Measurements from ENCODE around the gene ABAT. TPM values are rescaled to one million over a fixed set of nuclear protein-coding genes. Genes with fewer than 3 reads are reported as not detected.
"Not testable (repeated sequence)": the region's sequence is repeated elsewhere in the genome, so short reads cannot be mapped to it uniquely, and the experiment has no call there.

The ABAT gene
- total RNA-seq, 1 experiment from 2014 or later: 0.92 TPM

DNA sequence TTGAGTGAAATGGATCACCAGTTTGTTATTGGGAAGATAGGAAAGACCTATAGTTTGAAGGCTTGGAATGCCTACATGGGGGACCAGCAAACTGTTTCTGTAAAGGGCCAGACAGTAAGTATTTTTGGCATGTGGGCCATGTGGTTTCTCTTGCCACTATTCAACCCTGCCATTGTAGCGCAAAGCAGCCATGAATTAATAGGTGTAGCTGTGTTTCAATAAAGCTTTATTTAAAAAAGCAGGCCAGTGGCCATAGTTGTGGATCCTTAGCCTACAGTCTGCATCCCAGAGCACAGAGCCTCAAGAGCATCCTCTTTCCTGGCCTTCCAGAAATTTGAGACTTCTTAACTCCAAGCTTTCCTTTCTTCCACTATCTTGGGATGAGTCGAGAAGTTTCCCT is 29.3 kb downstream of the ABAT start:
- in situ Hi-C loops (cut with HindIII; ENCODE audit: low pct_unique_long_range_greater_than_20kb, low sequenced_read_pairs): no loop called here
- DNase-seq (ENCODE audit: low read depth, low spot score): no peak

DNA sequence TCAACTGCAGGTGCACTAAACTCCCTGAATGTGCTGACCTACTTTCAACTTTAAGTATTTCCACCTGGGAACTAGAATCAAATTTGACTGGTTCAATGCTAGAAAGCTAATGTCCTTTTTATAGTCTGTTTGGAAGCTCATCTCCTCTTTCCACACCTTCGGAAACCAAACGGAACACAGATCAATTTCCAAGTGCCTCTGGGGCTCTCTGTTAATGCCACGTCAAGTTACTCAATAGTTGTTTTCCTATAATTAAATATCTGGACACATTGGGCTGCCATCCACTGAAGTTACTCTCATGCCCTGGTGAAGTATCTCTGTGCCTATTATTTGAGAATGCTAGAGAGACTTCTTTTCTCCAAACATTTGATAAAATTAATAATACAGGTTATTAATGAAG is 29.7 kb downstream of the ABAT start:
- no peak for DNase-seq (ENCODE audit: low read depth, low spot score)
- in situ Hi-C loops (cut with HindIII; ENCODE audit: low pct_unique_long_range_greater_than_20kb, low sequenced_read_pairs): no loop called here

DNA sequence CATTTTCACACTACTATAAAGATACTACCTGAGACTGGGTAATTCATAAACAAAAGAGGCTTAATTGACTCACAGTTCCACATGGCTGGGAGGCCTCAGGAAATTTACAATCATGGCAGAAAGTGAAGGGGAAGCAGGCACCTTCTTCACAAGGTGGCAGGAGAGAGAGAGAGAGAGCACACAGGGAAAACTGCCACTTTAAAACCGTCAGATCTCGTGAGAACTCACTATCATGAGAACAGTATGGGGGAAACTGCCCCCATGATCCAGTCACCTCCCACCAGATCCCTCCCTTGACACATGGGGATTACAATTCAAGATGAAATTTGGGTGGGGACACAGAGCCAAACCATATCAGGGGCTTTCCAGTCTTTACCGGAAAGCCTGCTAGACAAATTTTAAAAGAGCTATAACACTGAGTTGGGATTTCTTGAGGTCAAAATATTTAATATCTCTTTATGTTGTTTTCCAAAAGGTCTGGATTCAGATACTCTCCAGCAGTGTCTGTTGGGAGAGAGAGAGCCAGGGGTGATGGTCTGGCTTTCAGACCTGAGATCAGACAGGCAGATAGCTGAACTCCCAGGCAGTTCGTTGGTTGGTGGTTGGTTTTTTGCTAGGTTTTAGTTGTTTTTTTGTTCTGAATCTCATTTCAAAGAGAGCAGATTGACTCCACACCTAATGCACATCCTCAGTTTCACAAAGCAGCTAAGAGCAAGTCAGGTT is 30.8 kb downstream of the ABAT start:
- in situ Hi-C loops (cut with HindIII; ENCODE audit: low pct_unique_long_range_greater_than_20kb, low sequenced_read_pairs); DNase-seq (ENCODE audit: low read depth, low spot score): not testable (repeated sequence)

DNA sequence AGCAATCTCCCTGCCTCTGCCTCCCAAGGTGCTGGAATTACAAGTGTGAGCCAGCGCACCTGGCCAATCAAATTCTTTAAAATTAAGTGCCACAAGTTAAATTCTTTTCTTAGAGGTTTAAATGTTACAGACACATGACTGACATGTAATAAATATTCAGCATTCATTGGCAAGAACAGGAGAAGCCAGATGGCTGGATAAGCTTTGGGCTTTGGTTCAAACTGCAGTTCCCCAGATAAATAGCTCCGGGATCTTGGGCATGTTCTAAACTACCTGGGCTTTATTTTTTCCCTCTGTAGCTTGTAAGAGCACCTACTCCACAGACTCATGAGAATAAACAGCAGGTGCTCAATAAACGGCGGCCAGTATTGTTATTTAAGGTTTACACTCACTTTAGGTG is 34.1 kb downstream of the ABAT start:
- in situ Hi-C loops (cut with HindIII; ENCODE audit: low pct_unique_long_range_greater_than_20kb, low sequenced_read_pairs): no loop called here
- DNase-seq (ENCODE audit: low read depth, low spot score): no peak

DNA sequence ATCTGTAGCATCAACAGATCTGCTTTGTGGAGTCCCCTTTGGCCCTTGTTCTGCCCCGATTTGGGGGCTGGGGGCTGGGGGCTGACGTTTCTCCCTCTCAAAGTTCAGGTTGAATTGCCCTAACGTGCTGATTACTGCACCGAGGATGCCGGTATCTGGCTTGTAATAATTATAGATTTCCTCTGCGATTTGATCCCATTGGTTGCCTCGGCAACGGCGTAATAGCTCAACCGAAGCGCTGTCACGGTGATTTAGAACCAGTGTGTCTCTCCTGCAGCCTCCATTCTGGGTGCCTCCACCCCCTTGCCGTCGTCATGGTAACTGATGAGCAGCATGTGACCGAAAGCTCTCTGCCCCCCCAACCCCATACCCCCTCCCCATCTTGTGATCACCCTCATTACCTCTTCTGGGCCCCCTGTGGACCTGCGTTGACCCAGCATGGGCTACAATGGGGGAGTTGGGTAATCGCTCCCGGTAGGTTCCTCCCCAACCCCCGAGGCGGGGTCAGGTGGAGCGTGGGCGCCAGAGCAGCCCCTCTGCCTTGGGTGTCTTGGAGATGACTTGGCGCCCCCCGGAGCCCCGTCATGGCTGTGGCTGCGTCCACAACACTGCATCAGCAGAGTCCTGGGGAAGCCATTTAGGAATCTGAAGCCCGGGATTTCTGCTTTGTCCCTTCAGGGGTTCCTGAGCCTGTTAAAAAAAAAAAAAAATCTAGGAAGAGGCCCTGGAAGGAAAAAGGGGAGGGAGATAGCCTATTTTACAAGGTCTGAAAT is 38.4 kb downstream of the ABAT start:
- in situ Hi-C loops (cut with HindIII; ENCODE audit: low pct_unique_long_range_greater_than_20kb, low sequenced_read_pairs): no loop called here
- DNase-seq (ENCODE audit: low read depth, low spot score): no peak

- no peak for DNase-seq (ENCODE audit: low read depth, low spot score)
- in situ Hi-C loops (cut with HindIII; ENCODE audit: low pct_unique_long_range_greater_than_20kb, low sequenced_read_pairs): no loop called here
Observed at GRCh38 chr16:8713635-8714172, 39.3 kb downstream of the ABAT start.

DNA sequence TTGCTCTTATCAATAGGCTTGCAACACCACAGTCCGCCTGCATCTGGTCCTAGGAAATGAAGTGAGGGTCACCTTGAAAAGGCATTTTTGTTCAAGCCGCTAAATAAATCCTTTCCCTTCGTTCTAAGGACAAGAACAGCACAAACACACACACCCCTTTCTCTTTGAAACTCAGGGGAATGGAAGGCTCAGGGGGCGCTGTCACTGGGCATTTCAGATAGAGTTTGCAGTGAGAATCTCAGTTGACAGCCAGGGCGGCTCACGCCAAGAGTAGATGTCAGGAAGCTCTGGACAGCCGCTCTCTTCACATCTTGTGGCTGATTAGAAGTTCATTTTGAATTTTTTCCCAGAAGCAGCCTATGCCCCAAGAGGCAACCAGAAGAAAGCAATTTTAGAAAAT is 39.8 kb downstream of the ABAT start:
- no peak for DNase-seq (ENCODE audit: low read depth, low spot score)
- in situ Hi-C loops (cut with HindIII; ENCODE audit: low pct_unique_long_range_greater_than_20kb, low sequenced_read_pairs): no loop called here

- DNase-seq (ENCODE audit: low read depth, low spot score): no peak
- in situ Hi-C loops (cut with HindIII; ENCODE audit: low pct_unique_long_range_greater_than_20kb, low sequenced_read_pairs): no loop called here
Observed at GRCh38 chr16:8714807-8715206, 40.4 kb downstream of the ABAT start.

DNA sequence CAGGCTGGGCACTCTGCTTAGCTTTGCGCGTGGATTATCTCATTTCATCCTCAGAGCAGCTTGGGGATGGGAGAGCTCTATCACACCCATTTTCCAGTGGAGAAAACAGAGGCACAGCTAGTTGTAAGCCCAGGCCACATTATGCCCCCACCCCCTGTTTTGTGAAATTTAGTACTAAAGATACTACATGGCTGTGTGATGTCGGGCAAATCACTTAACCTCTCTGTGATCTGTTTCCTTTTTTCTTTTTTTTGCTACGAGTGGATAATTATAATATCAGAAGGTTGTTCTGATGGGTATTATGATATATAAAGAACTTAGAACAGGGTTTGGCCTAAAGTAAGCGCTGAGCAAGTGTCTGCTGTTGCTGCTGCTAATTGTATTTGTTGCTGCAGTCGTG is 41.6 kb downstream of the ABAT start:
- in situ Hi-C loops (cut with HindIII; ENCODE audit: low pct_unique_long_range_greater_than_20kb, low sequenced_read_pairs): no loop called here

GRCh38 chr16:8716592-8716991 is 42.2 kb downstream of the ABAT start:
- DNase-seq (ENCODE audit: low read depth, low spot score): no peak
- in situ Hi-C loops (cut with HindIII; ENCODE audit: low pct_unique_long_range_greater_than_20kb, low sequenced_read_pairs): no loop called here

More for the DNA sequence above, 41.6 kb downstream of the ABAT start:
- no peak for DNase-seq (ENCODE audit: low read depth, low spot score)

- in situ Hi-C loops (cut with HindIII; ENCODE audit: low pct_unique_long_range_greater_than_20kb, low sequenced_read_pairs): no loop called here
- no peak for DNase-seq (ENCODE audit: low read depth, low spot score)
Observed at GRCh38 chr16:8717469-8717868, 43.1 kb downstream of the ABAT start.

DNA sequence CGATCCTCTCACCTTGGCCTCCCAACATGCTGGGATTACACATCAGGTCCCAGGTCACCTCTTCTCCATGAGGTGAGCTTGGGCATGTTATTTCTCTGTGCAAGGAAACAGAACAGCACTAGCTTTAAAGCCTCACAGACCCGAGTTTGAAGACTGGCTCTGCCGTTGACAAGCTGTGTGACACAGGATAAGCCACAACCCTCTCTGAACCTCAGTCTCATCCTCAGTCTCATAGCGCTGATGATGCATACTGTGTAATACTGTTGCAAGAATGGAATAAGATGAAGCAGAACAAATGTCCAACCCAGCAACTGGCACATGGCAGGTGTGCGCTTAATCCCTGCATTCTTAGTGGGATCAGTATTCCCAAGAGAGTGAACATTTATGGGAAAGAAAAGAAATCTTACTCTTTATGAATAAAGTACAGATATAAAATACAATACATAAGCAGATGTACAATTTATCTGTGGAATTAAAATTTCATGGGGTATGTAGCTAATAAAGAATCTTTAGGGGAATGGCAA is 43.5 kb downstream of the ABAT start:
- in situ Hi-C loops (cut with HindIII; ENCODE audit: low pct_unique_long_range_greater_than_20kb, low sequenced_read_pairs): no loop called here
- no peak for DNase-seq (ENCODE audit: low read depth, low spot score)

DNA sequence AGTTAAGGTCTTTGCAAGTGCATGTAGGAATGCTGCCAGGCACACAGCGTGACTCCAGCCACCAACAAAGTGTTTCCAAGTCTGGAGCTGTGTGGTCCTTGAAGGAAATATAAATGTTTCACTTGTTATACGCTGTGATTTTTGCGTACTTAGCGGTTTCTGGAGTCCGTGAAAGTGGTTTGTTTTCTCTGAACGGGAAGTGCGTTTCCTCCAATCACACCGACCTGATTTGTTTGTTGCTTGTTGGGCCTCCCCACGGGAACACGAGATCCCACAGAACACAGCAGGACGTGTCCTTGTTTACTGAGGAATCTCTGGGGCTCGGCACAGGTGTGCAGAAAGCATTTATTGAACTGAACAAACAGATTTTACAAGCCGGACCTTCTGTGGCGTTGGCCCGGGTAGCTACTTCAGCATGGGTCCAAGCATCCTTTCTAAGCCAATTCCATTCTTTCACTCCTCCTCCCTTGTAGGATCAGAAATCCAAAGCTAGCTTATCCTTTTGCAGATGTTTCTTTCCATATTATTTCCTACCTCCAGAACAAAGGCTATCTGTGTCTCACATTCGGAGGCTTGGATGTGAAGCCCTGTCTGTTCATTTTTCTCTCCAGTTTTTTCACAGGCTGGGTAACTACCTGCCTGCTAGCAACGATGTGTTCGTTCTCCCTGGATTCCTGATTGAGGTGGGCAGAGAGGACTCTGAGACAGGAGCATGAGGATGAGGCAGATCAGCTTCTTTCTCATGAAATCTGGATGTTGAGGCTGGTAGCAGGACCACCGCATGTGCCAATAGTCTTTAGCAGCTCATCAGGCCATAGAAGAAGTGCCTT is 44.6 kb downstream of the ABAT start:
- DNase-seq (ENCODE audit: low read depth, low spot score): no peak
- in situ Hi-C loops (cut with HindIII; ENCODE audit: low pct_unique_long_range_greater_than_20kb, low sequenced_read_pairs): no loop called here

- in situ Hi-C loops (cut with HindIII; ENCODE audit: low pct_unique_long_range_greater_than_20kb, low sequenced_read_pairs): no loop called here
- DNase-seq (ENCODE audit: low read depth, low spot score): no peak
Observed at GRCh38 chr16:8720080-8720966, 45.9 kb downstream of the ABAT start.

DNA sequence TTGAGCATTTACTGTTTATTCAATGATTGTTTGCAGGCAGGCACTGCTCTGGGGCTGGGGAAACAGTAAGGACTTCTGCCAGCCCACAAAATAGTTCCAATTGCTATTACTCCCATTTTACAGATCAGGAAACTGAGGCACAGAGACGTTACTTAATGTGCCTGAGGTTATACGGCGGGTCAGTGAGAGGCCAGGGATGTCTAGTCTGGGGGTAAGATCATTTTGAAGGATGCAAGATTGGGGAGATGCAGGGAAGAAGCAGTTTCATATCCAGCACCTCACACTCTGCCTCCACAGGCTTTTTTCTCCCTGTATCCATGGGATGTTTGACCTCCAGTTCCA is 46.5 kb downstream of the ABAT start:
- in situ Hi-C loops (cut with HindIII; ENCODE audit: low pct_unique_long_range_greater_than_20kb, low sequenced_read_pairs): no loop called here
- DNase-seq (ENCODE audit: low read depth, low spot score): no peak

DNA sequence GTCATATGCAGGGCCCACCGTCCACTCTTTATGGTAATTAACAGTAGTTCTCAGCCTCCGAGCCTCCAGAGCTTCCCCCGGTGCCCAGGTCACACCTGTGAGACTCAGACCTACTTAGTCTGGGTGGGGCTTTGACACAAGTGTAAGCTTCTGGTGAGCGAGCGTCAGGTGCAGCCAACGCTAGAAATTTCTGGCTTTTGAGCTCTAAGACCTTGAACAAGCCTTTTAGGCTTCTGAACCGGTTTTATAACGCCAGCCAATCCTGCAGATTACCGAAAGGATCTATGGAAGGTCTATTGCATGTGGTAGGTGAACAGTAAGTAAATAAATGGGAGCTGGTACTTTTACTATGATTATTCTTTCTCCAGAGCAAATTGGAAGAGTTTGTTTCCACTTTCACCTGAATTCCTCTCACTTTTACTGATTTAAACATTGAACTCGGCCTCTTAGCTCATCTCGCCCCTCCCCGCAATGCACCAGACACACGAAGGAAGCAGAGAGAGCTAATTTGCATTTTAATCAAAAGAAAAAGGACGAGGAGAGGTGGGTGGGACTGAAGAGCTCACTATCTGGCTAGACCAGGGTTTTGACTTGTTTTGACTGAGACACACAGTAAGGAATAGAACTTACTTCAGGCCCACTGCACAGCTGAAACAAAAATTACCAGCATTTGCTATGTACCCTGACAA is 47.1 kb downstream of the ABAT start:
- no peak for DNase-seq (ENCODE audit: low read depth, low spot score)
- in situ Hi-C loops (cut with HindIII; ENCODE audit: low pct_unique_long_range_greater_than_20kb, low sequenced_read_pairs): no loop called here

DNA sequence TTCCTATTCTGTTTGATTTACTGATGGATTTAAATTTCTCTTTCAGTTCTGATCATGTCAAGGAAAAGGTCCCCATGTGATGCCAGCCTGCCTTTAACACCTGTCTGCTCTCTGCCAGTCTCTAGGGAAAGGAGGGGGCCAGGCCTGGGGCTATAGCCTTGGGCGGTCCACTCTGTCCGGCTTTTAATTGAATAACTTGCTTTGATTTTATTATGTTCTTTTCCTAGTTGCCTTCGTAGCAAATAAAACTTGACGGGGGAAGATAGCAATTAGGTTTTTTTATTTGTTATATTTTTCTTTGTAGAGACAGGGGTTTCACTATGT is 47.6 kb downstream of the ABAT start:
- in situ Hi-C loops (cut with HindIII; ENCODE audit: low pct_unique_long_range_greater_than_20kb, low sequenced_read_pairs): no loop called here
- no peak for DNase-seq (ENCODE audit: low read depth, low spot score)
